ENCODE data around the gene GDI2.

Gene GDI2

DNA sequence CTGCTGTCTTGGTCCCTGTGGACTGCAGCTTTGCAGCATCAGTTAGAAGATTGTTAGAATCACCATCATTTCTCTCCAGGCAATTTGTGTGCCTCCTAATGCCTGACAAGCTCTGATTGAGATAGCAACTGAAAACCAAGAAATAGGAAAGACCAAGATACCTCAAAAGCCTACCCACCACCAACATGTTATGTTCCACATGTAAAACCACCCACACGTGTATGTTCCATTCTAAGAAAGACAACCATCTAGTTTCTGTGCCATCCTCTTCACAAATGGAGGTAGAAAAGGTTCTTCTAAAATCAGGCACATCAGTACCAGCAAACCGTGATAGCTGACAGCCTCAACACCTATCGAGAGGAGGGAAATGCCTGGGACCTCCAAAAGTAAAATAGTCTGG, 81.7 kb downstream of the GDI2 start:
- Histone ChIP-seq H3K4me3 (ENCODE audit: low read length) (no peak overlapping the region), H3K9me2 (replicated peaks; ENCODE audit: control insufficient read depth, low read length) (no peaks in the 10 kb centered on the region), H3K4me1 (ENCODE audit: control insufficient read depth, low read length) (peaks cover 33% of the 10 kb centered on the region), H3K4me2 (ENCODE audit: low read length) (no peak overlapping the region), H3F3A (ENCODE audit: control insufficient read depth, insufficient read depth) (peaks cover 44% of the 10 kb centered on the region), H3K36me3 (ENCODE audit: control insufficient read depth, low read length) (peaks cover 97% of the 10 kb centered on the region), H3K79me2 (ENCODE audit: control insufficient read depth, low read length) (peaks cover 97% of the 10 kb centered on the region), H3K27me3 (ENCODE audit: control insufficient read depth, low read length) (no peaks in the 10 kb centered on the region), H3K9me3 (ENCODE audit: control insufficient read depth, insufficient read depth, low read length) (no peaks in the 10 kb centered on the region), H3K27ac (ENCODE audit: low read depth, low read length) (no peak overlapping the region), H4K20me1 (ENCODE audit: control insufficient read depth, insufficient read depth, low read depth, low read length) (peaks cover 4% of the 10 kb centered on the region; the same call in 1 of the 2 replicates)
- TF ChIP-seq EZH2phosphoT487 (IDR thresholded peaks at IDR 0.05; ENCODE audit: borderline replicate concordance, low read length) (no peak), CTCF (IDR thresholded peaks at IDR 0.05; ENCODE audit: low read depth, low read length, poor library complexity, severe bottlenecking) (no peak)

DNA sequence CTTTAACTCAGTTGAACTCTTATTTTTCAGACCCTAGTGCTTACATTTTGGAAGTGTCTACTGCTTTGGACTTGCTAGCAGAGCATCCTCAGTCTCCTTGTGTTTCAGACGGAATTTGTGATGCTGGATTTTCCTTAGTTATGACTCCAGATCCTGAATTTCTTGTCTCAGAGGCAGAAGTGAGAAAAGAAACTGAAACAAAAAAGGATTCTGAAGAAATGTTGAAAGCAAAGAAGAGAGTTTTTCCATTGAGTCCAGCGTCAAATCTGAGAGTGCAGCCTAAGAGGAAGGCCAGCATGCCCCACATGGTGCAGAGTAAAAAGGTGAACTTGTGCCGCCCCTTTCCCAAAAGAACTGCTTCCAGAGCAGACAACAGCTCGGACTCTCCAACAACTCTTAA, 82.5 kb downstream of the GDI2 start:
- no peak overlapping the region for H3K4me2 ChIP-seq (ENCODE audit: low read length)
- H4K20me1 ChIP-seq (ENCODE audit: control insufficient read depth, insufficient read depth, low read depth, low read length): peaks cover 3% of the 10 kb centered on the region; the same call in 1 of the 2 replicates
- H3K4me1 ChIP-seq (ENCODE audit: control insufficient read depth, low read length): peaks cover 31% of the 10 kb centered on the region
- H3K27me3 ChIP-seq (ENCODE audit: control insufficient read depth, low read length): no peaks in the 10 kb centered on the region
- H3K9me2 ChIP-seq (replicated peaks; ENCODE audit: control insufficient read depth, low read length): no peaks in the 10 kb centered on the region
- peaks cover 96% of the 10 kb centered on the region for H3K79me2 ChIP-seq (ENCODE audit: control insufficient read depth, low read length)
- no peak overlapping the region for H3K27ac ChIP-seq (ENCODE audit: low read depth, low read length)
- H3K4me3 ChIP-seq (ENCODE audit: low read length): no peak overlapping the region
- peaks cover 99% of the 10 kb centered on the region for H3K36me3 ChIP-seq (ENCODE audit: control insufficient read depth, low read length)
- no peaks in the 10 kb centered on the region for H3K9me3 ChIP-seq (ENCODE audit: control insufficient read depth, insufficient read depth, low read length)
- TF ChIP-seq CTCF (IDR thresholded peaks at IDR 0.05; ENCODE audit: low read depth, low read length, poor library complexity, severe bottlenecking) (no peak), EZH2phosphoT487 (IDR thresholded peaks at IDR 0.05; ENCODE audit: borderline replicate concordance, low read length) (no peak)
- peaks cover 49% of the 10 kb centered on the region for H3F3A ChIP-seq (ENCODE audit: control insufficient read depth, insufficient read depth)

DNA sequence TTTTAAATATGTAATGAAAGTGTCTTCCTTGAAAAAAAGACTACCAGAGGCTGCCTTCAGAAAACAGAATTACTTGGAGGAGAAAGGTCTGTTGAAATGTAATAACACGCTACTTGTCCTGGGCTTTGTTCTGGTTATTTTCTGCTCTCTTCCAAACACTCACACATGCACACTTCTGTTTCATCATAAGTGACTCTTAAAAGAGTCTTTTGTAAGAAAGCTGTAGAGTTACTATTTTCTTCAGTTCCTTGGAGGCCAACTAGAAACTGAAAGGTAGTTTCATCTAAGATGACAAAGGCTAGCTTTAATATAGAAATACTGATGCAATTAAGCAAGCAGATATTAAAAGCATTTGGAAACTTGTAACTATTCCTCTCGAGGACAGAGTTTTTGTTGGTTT, 89.5 kb downstream of the GDI2 start:
- TF ChIP-seq CTCF (IDR thresholded peaks at IDR 0.05; ENCODE audit: low read depth, low read length, poor library complexity, severe bottlenecking) (no peak), EZH2phosphoT487 (IDR thresholded peaks at IDR 0.05; ENCODE audit: borderline replicate concordance, low read length) (no peak)
- Histone ChIP-seq H3K4me1 (ENCODE audit: control insufficient read depth, low read length) (peaks cover 34% of the 10 kb centered on the region), H3K9me2 (replicated peaks; ENCODE audit: control insufficient read depth, low read length) (no peaks in the 10 kb centered on the region), H3K4me3 (ENCODE audit: low read length) (no peak overlapping the region), H4K20me1 (ENCODE audit: control insufficient read depth, insufficient read depth, low read depth, low read length) (peaks cover 6% of the 10 kb centered on the region; the same call in 1 of the 2 replicates), H3K27me3 (ENCODE audit: control insufficient read depth, low read length) (no peaks in the 10 kb centered on the region), H3K9me3 (ENCODE audit: control insufficient read depth, insufficient read depth, low read length) (no peaks in the 10 kb centered on the region), H3K36me3 (ENCODE audit: control insufficient read depth, low read length) (peaks cover 95% of the 10 kb centered on the region), H3F3A (ENCODE audit: control insufficient read depth, insufficient read depth) (peaks cover 53% of the 10 kb centered on the region), H3K79me2 (ENCODE audit: control insufficient read depth, low read length) (peaks cover 89% of the 10 kb centered on the region), H3K4me2 (ENCODE audit: low read length) (no peak overlapping the region), H3K27ac (ENCODE audit: low read depth, low read length) (peak overlapping the region; percentile 14; the same call in 1 of the 2 replicates)

All from DOHH2 (cell line).